Right forelimb (tissue), 1 donor: ENCODE measurements around the gene PRR20G.

Source experiments
- DNase-seq: peaks from one replicate; pipeline ENCODE4 v3.0.0-alpha.2; 2018

Gene PRR20G

DNA sequence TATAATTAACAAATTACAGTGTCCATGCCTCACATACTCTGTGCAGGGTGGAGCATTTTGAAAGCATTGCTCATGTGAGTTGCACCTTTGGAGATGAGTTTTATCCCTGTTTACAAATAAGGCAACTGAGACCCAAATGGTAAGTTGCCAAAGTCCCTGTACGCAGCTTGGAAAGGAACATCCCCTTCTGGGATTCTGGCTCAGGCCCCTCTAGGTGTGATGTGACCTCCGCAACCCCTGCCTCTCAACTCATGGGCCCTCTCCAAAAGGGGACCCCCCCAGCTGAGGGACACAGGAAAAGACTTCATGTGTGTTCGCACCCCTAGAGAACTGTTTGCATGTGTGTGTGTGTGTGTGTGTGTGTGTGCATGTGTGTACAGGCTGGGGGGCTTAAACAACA lies 25.3 kb downstream of the PRR20G start:
- no peak for DNase-seq

DNA sequence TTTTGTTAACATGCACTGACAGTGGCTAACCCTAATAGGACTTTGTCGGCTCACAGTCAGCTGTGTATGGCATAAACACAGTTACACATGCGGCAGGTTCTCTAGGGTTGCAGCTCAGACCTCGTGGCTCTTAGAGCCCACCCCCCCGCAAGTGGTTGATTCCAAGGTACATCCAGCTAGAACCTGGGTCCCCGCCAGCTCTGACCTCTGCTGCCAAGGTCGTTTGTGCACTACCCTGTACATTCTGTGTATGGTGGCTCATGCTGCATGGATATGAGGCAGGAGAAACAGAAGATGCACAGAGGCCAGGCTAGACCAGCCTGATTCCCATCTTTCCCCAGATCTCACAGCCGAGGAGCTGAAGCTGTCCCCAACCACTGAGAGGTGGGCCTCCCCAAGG lies 25.9 kb downstream of the PRR20G start:
- DNase-seq, result no peak

DNA sequence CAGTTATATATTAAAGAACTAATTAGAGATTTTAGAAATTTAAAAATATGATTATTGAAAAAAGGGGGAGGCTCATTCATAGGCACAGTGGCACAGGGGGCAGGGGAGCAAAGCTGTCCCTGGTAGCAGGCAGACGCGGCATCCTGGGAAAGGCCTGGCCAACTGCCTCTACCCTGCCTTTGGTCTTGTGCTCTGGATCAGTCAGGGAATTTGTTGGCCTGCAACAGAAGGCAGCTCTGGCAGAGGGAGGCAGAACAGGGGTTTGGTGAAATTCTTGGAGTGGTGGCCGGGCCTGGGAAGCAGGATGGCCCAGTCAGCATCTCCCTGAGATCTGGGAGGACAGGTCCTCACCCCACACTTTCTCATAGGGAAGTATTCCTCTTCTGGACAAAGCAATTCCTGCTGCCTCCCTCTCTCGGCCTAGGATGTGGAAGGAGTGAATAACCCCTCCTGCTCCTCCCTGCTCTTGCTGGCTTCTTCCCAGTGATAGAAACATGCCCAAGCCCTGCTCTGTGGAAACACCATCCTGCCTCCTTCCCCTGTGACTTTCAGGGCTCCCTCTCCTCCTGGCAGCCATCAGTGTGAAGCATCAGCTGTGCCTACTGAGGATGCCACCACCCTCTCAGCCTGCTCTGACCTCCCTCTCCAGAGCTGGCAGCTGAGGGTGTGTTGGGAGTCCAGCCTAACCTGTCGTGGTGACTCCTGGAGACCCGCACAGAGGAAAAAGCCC lies 26.9 kb downstream of the PRR20G start:
- no peak for DNase-seq

DNA sequence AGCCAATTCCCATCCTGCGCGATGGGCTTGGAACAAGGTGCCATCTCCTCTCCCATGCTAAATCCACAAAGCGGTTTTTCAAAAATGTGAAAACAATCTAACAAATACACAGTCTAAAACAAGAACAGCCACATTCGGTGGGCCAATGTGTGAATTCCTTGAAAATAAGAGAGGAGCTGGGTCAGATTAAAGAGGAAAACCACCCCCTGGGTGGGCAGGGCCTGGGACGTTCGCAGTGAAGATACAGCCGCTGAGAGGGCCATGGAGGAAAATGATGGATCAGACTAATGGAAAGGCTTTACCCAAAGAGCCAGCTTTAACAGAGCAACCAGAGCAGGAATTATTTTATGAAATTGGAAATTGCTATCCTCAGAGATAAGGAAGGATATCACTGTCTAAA lies 27.4 kb downstream of the PRR20G start:
- DNase-seq, result no peak

DNA sequence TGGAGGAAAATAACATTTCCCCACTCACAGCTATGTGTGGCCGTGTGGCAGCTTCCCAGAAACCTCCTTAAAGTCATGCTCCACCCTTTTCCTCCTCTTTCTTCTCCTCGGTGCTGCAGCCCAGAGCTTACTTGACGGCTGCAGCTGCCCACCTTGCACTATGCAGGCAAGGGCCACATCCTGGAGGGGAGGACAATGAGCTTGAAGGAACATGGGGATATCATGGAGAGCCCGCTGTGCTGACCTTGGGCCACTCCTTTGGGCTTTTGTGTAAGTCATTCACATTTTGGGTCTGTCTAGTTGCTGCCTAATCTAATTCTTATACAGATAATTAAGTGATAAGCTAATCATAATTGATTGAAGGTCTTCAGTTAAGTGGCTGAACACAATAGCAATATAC lies 28.0 kb downstream of the PRR20G start:
- DNase-seq, result no peak

DNA sequence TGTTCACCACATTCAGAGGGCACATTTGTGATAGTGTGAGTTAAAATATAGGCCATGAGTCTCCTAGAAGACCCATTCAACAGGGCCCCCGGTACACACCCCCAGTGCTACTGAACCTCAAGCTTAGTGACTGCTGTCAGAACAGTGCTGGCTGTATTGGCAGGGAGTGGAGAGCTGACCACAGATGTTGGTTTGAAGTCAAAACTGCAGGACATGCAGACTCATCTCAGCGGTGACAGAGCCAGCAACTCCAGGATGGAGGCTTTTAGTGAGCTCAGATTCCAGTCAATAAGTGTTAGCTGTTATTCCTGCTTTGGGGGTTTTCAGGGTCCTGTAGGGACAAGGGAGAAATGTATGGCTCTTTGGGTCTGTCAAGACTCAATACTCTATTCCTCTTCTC lies 29.1 kb downstream of the PRR20G start:
- no peak for DNase-seq

DNA sequence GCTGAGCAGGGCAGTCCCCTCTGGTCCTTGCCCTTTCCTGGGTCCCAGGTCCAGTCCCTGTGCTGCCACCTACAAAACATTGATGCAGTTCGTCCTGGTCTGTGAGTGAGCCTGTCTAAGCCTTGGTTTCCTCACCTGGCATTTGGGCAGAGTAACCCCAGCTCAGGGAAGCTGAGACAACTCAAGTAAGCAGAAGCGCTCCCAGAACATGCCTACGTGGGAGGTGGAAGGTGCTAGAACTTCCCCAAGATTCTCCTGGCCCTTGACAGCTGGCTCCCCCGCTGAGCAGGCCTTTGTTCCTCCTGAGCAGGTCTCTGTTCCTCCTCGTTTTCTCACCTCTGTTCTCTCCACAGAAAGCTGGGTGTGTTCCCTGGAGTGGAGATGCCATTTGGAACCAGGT lies 30.5 kb downstream of the PRR20G start:
- DNase-seq, result no peak

DNA sequence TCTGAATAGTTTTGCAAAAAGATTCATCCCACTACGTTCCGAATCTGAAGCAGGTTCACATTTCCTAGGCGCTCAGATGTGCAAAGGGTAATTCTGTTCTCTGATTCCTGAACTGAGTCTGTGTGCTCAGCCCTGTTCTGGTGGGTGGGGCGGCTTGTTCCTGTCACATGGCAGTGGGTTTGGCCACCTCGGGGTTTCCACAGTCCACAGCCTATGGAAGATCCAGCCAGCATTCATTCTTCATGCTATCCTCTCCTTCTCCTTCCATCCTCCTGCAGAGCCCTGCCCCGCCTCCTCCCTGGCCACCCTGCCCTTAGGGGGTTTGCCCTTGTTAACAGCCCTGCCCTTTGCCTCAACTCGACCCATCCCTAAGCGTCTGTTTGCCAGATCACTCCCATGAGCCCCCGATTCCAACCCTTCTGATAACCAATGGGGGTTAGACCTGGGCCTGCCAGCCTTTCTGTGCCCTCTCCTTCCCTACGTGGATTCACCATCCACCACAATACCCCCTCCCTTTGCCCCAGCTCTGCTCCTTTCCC lies 31.0 kb downstream of the PRR20G start:
- DNase-seq, result no peak

DNA sequence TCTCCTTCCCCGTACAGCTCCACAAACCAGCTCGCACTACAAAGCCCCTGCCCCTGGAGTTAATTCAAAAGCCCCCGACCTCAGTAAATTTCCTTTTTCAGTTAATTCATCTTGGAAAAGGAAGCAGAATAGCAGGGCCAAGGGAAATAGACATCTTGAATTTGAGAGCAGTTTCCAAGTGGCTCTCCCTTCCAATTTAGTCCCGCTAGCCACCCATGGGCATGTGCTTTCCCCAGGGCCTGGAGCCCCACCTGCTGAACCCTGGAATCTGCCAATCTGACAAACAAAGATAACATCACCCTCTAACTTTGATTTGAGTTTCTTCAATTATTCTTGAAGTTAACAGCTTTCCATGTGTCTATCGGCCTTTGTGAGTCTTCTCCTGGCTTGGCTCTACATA lies 31.7 kb downstream of the PRR20G start:
- DNase-seq, result no peak

DNA sequence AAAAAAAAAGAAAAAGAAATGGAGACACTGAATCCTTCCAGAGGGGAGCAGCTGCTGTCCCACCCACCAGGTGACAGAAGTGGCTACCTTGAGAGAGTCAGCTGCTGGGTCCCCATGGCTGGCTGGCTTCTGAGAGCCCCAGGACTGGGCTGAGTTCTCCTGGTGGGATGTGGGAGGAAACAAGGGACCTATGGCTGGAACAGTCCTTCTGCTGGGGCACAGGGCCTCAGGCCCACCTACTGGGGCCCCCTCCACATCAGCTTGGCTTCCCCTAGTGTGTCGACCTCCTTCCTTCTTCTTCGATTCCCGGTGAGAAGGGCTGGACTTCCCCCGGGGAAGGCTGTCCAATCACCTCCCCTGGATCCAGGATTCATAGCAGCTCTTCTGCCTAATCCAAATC lies 32.3 kb downstream of the PRR20G start:
- no peak for DNase-seq

DNA sequence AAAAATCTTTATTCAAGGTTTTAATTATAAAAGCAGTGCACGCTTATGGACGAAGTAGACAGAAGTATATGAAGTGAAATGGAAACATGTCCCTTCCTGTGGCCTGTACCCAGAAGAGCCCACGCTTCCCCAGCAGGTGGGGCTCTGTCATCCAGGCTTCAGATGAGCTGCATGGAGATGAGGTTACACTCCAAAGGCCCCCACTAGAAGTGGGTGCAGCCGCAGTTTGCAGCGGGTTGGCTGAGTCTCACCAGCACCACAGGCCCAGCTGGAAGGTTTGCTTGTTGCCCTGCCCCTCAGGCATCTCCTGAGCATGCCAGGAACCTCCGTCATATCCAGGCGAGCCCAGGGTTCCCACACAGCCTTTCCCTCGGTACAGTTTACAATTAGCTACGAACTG lies 33.1 kb downstream of the PRR20G start:
- no peak for DNase-seq

DNA sequence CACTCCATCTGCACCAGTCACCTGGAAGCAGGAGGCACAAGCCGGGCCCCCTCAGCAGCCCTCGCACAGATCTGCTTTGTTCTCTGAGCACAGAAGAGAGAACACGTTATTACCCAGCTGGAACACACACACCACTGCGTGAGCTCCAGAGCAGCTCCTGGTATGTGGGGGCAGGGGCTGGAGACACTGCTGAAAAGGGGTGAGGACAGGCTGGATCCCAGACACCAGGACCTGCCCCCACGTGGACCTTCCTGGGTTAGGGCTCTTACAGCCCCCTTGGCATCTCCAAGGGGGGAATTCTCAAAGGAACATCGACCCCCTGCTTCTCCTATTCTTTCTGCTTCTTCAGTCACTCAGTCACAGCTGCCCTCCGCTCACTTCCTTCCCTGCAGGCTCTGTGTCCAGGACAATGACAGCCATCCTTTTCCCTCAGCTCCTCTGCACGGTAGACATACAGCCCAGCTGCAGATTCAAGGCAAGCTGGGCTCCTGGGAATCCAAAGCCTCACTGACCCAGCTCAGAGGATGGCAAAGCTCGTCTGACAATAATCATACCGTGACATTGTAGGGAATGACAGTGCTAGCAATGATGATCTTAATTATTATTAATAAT lies 33.7 kb downstream of the PRR20G start:
- DNase-seq, result no peak

DNA sequence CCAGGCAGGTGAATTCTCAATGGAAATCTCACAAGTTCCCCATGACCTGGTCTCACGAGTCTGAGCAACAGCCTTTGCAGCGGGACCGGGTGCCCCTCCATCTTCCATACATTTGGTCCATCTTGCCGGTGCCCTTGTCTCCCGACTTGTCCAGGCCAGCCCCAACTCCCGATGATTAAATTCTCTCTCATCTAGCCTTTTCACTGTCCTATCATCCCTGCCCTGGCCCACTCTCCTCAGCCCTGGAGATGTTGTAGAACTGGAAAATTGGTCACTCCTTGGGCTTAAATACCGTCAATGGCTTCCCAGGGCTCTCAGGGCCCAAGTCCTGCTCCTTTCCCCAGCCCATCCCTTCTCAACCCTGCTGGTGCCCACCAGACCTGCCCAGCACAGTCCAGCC lies 34.4 kb downstream of the PRR20G start:
- DNase-seq, result no peak

DNA sequence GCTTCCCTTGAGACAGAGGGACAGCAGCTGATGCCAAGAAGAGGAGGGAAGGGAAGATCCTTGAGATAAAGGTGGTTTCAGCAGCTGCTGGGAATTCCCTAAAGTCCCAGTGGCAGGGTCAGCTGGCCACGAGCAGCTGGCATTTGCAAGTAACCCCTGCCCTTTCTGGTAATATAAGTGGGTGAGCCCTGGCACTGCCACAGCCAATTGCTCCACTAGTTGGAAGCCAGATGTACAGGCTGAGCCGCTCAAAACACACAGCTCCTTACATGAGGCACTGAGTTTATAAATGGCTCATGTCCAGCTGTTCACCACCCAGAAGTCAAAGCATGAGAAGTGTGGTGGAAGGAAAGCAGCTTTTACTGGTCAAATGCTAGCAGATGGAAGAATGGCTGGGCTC lies 35.4 kb downstream of the PRR20G start:
- DNase-seq, result no peak

DNA sequence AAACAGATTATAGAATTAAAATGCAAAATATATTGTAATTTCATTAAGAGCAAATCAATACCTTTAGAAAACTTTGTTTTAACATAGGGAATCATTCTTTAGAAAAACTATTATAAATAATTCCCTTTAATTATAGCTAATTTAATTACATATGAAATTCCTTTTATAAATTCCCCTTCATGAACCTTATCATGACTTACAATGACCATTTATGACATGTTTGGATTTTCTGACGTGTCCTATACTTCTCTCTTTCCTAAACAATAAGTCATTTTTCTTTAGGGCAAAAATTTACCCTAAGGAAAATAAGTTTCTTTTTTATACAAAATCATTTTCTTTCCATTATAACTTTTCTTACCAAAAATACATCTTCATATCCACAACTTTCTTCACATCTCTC lies 37.8 kb downstream of the PRR20G start:
- no peak for DNase-seq

DNA sequence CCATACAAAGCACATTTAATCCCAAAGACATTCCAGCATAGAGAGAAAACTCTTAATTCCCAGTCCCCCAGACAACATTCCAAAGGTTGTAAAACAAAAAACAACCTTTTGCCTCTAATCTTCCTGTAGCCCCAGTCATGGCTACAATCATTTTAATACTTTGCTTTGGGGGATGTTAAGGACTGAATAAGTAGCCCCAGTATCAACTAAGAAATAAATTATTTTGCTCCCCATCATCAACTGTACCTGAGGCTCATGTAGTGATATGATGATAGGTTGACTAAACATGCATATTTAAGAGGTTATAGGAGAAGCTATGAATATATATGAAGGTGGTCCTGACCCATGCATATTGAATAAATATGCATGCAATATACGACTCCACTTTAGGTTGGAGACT lies 40.6 kb downstream of the PRR20G start:
- DNase-seq, result no peak

DNA sequence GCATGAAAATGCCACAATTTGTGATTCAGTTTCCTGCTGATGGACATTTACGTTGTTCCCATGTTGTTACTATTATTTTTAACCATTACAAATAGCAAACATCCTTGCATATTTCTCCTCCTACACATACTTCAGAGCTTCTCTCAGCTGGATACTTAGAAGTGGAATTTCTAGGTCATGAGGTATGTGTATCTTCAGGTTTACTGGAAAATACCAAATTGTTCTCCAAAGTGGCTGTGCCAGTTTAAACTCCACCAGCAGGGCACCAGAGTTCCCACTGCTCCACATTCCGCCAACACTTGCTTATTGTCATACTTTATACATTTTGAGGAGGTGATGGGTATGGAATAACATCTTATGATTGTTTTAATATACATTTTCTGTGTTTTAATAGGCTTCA lies 49.2 kb downstream of the PRR20G start:
- no peak for DNase-seq

DNA sequence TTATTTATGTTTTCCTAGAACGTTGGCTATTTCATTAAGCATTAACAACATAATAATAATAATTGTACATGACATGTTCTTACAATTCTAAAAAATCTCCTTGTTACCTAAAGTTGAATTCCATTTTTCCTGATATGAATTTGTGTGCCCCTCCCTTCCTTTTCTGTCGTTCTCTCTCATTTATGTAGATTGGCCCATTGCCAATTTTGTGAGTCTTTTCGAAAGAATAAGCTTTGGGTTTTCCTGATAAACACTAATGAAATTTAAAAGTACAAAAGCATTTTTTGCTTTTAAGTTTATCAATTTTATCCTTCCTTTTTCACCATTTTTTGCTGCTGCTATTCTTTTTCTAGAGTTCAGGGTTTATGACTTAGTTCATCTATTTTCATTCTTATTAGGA lies 50.0 kb downstream of the PRR20G start:
- DNase-seq, result no peak

DNA sequence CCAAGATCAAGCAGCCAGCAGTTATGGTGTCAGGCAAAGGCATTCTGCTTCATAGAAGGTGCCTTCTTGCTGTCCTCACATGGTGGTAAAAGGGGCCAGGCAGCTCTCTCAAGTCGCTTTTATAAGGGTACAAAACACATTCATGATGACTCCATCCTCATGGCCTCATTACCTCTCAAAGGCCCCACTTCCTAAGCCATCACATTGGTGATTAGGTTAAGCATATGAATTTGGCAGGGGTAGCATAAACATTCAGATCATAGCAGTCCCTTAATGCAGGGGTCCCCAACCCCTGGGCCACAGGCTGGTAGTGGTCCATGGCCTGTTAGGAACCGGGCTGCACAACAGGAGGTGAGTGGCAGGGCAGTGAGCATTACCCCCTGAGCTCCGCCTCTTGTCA lies 52.1 kb downstream of the PRR20G start:
- DNase-seq, result no peak

DNA sequence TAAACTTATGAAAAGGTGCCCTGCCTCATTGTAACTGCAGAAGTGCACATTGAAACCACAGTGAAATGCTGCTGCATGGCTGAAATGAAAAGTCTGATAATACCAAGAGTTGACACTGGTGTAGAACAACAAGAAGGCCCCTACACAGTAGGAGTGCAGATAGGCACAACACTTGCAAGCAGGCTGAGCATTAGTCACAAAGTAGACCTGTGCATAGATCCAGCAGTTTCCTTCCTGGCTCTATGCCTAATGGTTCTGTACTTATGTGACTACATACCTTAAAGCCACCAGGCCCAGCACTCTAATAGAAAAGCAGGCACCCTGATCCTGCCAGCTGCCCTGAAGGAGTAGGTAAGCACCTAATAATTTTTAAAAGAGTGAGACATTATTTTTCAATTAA lies 53.1 kb downstream of the PRR20G start:
- DNase-seq, result no peak
